Left forelimb (tissue), 1 donor: Measurements from ENCODE around the gene SMYD5.

Source experiments
- DNase-seq: peaks from one replicate; pipeline ENCODE4 v3.0.0-alpha.2; 2018; ENCODE audit warnings: low spot score

Gene SMYD5

GRCh38 chr2:73238976-73239375 lies 24.9 kb downstream of the SMYD5 start:
- no peak for DNase-seq

DNA sequence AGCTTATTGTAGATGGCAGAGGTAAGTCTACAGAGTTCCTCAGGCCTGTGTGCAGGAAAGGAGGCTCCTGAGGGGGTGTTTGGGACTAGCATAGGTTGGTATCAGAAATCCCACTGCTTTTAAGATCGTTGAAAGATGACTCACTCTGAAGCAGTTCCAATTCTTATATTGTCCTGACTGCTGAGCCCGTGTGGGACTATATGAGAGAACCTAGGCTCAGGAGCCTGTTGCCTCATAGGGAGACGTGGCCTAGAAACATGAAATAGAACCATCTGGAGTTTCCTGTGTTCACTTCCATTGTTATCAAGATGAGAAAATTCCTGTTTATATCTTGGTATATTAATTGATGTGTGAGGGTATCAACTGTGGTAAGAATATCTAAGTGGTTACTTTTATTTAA lies 25.7 kb downstream of the SMYD5 start:
- DNase-seq: no peak

DNA sequence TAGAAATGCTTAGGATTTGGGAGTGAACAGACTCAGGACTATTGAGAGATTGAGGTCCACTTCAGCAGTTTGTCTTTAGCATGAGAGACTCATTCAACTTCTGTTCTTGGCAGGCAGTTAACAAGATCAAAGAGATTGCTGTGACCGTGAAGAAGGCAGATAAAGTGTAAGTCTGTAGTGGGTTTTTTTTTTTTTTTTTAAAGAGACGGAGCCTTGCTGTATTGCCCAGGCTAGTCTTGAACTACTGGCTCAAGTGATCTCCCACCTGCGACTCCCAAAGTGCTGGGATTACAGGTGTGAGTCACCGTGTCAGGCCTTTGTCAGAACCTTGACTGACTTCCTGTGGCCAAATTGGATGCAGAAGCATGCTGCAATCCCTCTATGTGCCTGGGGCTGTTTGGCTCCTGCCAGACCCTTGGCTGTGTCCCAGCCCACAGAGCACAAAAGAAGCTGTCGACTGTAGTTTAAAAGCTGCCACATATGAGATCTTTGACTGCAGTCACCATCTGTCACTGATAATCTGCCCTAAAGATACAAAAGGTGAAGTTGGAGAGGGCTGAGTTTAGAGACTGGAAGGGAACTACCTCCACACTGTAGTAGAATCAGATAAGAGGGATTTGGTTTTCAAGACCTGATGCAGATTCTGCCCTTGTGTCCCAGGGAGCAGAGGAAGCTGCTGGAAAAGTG lies 30.0 kb downstream of the SMYD5 start:
- no peak for DNase-seq

DNA sequence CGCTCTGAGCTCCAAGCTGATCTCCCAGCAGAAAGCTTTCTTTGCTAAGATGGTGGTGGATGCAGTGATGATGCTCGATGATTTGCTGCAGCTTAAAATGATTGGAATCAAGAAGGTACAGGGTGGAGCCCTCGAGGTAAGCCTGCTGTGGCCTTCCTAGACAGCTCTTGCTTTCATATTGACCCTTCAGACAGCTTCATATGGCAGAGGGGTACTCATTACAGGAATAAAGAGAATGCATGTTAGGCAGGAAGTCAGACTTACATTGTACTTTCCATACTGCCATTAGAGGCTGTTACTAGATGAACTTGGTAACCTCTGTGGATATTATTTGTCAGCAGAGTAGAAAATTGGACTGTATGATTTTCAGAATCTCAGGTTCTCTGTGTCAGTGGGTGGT lies 30.5 kb downstream of the SMYD5 start:
- DNase-seq: no peak

DNA sequence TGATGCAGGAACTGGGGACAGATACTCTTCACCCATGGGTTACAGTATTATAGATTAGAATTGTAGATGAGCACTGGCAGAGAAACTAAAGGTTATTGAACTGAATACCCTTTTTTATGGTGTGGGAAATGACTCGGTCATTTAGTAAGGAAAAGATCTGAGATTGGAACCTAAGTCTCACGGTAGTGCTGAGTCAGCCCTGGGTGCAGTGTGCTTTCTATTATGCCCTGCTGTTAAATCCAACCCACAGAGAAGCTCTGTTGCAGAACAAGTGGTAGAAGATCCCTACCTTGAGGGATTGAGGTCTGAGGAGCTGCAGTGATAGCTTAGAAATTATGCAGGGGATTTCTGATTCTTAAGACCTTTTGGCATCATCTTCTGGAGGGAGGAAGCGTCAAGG lies 32.8 kb downstream of the SMYD5 start:
- no peak for DNase-seq

- DNase-seq: no peak
These were observed 35.6 kb downstream of the SMYD5 start for GRCh38 chr2:73249636-73250035.

GRCh38 chr2:73250872-73251846 lies 37.1 kb downstream of the SMYD5 start:
- DNase-seq: no peak

- DNase-seq: no peak
These were observed 38.4 kb downstream of the SMYD5 start for GRCh38 chr2:73252238-73253027.

DNA sequence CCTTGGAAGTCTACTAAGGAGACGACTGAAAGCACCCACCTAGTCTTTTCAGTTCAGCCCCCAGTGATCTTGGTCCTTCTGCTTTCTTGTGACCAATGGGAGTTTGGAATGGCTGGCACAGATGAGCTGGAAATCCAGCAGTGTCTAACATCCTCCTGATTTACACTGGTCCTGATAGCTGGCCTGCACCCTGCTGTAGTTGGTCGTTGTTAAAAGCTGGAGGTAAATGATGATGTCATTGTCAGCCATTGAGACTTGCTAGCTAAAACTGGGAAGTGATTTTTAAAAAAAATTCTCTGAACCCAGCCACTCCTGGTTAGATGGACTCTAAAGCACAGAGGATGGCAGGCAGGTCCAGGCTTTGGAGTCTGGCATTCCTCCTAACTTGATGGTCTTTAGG lies 39.4 kb downstream of the SMYD5 start:
- DNase-seq: no peak

DNA sequence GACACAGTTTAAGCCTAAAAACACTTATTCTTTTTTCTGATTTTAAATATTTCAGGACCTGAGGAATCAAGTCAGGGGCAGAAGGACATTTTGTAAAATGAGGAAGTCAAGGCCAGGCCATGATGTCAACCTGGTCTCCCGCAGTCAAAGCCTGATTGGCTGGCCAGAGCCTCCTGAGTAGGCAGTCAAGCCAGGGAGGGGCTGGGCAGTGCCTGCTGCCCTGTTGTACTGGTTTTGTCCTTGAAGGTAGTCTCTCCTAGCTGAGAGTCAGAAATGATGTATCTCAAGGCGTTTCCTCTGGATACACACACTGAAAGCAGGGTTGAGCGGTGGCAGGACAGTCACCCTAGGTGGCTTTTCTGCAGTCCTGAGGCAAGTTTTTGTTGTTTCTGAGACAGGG lies 39.9 kb downstream of the SMYD5 start:
- DNase-seq: no peak

DNA sequence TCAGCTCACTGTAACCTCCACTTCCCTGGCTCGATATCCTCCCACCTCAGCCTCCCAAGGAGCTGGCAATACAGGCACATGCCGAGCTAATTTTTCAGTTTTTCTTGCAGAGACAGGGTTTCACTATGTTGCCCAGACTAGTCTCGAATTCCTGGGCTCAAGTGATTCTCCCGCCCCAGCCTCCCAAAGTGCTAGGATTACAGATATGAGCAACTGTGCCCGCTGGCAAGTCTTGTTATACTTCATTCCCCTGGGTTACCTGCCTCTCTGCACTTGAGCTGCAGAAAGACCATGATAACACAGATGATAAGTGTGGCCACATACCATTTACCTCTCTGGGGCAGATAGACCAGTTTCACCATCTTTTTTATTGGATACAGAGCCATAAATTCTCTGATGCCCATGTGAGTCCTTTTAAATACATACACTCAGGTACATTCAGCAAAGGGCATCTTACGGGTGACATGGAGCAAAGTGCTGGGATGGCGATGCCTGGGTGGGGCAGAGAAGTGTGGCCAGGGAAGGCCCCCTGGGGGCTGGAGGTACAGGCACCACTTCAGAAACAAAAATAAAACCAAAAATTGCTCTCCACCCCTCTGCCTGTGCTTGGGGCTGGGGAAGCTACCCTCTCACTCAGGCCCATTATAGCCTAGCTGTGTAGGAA lies 40.4 kb downstream of the SMYD5 start:
- no peak for DNase-seq

DNA sequence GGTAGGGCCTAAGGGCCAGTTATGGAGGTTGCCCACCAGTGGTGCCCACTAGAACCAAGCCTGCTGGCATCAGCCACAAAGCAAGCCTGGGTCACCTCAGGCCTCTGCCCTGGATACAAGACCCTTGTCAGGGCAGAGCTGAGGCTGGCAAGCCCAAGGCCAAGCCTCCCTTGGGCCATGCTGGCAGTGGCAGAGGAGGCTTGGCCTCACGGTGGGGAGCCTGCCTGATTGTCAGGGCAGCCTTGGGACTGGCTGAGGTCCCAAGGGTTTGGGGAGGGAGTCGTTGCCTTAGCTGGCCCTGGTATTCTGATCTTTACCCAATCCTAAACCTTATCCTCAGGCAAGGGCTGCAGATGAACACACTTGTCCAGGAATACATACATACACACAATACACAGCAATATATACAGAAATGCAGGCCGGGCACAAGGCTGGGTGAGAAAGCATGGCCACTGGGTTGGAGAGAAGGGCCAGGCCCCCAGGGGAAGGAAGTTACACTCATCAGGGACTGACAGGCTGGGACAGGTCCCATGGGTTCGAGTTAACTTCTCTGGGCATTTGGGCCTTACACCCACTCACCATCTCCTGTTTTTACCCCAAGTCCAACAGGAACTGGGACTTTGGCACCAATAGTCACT lies 41.1 kb downstream of the SMYD5 start:
- DNase-seq: no peak

DNA sequence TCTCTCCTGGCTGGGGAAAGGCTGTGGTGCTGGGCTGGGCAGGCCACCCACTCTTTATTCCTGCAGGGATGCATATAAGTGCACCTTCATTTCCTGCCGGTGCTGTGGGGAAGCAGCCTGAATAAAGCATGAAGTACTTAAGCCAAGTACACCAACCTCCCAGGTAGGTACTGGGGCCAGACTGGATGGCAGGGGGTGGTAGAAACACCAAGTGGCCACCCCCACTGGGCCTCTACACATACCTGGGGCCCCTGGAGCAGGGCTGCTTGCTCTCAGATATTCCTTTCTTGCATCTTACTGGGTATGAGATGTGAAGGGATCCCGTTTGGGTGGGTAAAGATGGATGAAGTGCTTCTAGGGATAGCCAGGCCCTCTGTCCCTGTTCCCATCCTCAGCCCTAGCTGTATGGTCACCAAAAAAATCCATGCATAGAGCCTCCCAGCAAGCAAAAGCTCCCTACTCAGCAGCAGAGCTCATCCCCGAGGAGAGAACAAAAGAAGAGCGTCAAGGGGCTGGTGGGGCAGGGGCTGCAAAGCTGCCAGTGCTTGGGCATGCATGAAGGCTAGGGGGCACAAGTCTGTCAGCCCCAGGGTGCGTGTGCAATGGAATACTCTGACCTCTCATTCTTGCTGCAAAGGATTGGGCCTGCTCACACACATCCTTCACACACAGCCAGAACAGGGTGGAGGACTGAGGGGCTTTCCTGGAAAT lies 42.0 kb downstream of the SMYD5 start:
- DNase-seq: no peak

DNA sequence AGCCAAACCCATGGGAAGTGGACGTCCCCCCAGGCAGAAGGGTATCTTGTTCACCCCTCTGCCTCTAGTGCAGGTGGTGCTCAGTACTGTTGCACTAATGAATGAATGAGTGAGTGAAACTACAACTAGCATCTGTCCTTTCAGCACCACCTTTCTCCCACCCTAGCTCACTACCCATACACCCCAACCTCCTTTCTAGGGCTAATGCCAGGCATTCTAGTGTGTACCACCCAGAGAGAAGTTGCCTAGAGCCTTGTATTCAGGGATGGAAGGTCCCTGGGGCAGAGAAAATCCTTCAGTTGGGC lies 42.5 kb downstream of the SMYD5 start:
- DNase-seq: no peak

DNA sequence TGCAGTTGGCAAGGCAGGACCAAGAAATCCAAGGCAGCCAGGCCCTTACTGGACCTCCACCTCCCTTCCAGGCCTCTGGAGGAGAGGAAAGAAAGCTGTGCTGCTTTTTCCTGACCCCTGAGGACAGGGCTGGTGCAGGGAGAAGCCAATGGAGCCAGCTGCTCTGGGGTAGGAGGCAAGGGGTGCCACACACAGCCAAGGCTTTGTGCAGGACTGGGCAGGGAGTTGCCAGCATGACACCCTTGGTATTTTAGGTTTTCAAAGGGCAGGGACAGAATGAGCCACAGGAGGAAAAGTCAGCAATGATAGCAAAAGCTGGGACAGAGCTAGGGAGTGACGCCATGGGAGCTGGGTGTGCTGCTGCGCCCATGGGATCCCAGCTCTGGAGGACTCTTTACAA lies 43.0 kb downstream of the SMYD5 start:
- no peak for DNase-seq

DNA sequence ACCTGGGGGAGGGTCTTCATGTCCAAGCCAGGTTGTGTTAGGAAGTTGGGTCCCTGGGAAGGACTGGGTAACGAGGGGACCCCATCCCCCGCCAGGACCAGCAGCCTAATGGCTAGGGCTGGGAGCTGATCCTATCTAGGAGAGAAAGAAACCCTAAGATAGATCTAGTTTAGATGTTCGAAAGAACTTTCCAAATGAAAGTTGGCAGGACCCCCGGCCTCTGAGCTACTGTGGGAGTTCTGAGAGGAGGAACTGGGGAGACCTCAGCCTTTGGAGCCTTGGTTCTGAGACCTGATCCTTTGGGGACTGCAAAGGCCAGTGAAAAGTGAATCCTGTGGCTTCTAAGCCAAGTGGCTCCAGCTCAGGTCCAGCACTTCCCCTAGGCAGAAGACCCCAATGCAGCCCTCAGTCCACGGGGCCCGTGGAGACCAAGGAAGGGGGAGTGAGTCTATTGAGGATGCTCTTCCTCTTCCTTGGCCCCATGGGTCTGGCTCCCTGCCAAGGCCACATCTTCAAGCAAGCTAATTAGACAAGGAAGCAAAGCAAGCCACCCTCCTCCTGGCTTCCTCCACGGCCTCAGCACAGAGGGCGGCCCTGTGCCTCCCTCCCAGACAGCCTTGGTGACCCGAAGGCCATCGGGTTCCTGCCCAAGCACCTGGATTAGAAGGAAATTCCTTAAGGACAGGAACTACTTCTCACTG lies 43.5 kb downstream of the SMYD5 start:
- DNase-seq: no peak

DNA sequence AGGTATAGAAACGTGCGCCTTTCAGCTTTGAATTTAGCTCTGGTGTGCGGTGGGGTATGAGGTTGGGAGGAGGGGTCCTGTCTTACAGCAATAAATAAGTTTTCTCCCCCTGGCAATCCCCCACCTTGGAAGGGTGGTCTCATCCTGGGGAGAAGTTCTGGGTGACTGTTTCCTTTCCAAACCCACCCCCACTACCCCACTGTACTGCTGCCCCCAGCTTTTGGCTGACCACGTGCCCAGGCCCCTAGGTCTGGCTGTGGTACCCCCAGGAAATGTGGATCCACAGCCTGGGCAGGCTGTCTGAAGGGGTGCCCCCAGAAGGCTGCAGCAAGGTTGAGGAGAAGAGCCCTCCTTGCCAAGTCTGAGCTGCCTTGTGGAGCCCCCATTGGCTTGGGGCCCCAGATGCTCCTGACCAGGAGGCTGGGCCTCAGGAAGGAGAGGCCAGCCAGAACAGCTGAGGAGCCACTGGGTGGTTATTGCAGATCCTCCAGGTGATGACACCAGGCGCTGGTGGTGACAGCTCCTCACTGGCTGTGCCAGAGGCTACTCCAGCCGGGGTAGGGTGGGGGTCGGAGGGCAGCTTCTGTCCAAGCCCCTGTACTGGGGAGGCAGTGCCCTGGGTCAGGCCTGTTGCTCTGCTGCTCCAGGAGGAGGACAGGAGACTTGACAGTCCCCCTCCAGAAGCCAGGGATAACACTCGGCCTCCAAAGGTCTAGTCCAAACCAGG lies 44.3 kb downstream of the SMYD5 start:
- DNase-seq: no peak

- no peak for DNase-seq
These were observed 44.8 kb downstream of the SMYD5 start for GRCh38 chr2:73258913-73259215.

DNA sequence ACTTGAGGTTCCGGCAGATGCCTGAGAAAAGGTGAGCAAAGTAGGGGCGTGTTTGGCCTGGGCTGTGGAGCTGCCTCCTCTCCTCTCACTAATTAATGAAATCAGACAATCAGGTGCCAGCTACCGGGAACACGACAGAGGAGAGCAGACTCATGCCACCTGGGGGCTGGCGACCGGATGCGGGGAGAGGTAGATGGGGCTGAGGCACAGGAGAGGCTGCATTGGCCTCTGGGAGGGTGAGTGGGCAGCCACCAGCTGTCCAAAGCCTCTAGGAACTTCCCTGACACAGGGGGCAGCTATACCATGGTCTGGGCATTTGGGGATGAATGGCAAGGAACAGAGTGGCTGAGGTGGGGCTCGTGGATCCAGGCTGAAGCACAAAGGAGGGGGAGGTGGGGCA lies 45.2 kb downstream of the SMYD5 start:
- DNase-seq: no peak
